Fibroblast of lung (primary cell): ENCODE data around the gene USP31. TPM values are rescaled to one million over a fixed set of nuclear protein-coding genes. Genes with fewer than 3 reads are reported as not detected.

ENCODE experiments used
- DNase-seq, 2 donors: peaks; one replicate each; pipeline versions ENCODE4 v3.0.0 to v3.0.0-alpha.2; 2010; ENCODE audit warnings: low read depth in 2 of 2
- H2AFZ ChIP-seq: 2 replicates; pipeline ENCODE4 v1.5.1; 2012; ENCODE audit warnings: low read length, control low read depth, inconsistent platforms
- H3K27ac ChIP-seq: 2 replicates; pipeline ENCODE4 v1.5.1; 2011; ENCODE audit warnings: low read length, control low read depth; ENCODE audit not compliant: insufficient read depth
- H3K27me3 ChIP-seq: 2 replicates; pipeline ENCODE4 v1.5.1; 2011; ENCODE audit warnings: mild to moderate bottlenecking, low read length; ENCODE audit not compliant: control insufficient read depth, insufficient read depth
- H3K36me3 ChIP-seq: 2 replicates; pipeline ENCODE4 v1.5.1; 2011; ENCODE audit warnings: low read length; ENCODE audit not compliant: control insufficient read depth, insufficient read depth
- H3K4me1 ChIP-seq: 2 replicates; pipeline ENCODE4 v1.5.1; 2011; ENCODE audit warnings: low read length; ENCODE audit not compliant: control insufficient read depth, insufficient read depth; ENCODE audit errors: extremely low read depth
- H3K4me2 ChIP-seq: 2 replicates; pipeline ENCODE4 v1.5.1; 2011; ENCODE audit warnings: low read length, control low read depth; ENCODE audit not compliant: insufficient read depth; ENCODE audit errors: extremely low read depth
- H3K4me3 ChIP-seq, 4 experiments: fragments of 200-600 bp in 1 of 4; sonication (generic) in 1 of 4; replicated peaks in 1 of 4; 2 replicates each; pipeline ENCODE4 v1.5.1; 2011 to 2016; ENCODE audit warnings: low read length in 4 of 4, low read depth in 3 of 4, mild to moderate bottlenecking in 3 of 4, control low read depth in 2 of 4, inconsistent platforms in 1 of 4, mixed read lengths in 1 of 4; ENCODE audit not compliant: insufficient read depth in 1 of 4; ENCODE audit errors: control extremely low read depth in 1 of 4
- H3K79me2 ChIP-seq: 2 replicates; pipeline ENCODE4 v1.5.1; 2012; ENCODE audit warnings: mild to moderate bottlenecking, low read length, inconsistent platforms; ENCODE audit not compliant: control insufficient read depth, insufficient read depth
- H3K9ac ChIP-seq: 2 replicates; pipeline ENCODE4 v1.5.1; 2011; ENCODE audit warnings: mild to moderate bottlenecking, low read length, control low read depth; ENCODE audit not compliant: insufficient read depth
- H3K9me3 ChIP-seq: 2 replicates; pipeline ENCODE4 v1.5.1; 2012; ENCODE audit warnings: low read depth, low read length; ENCODE audit not compliant: control insufficient read depth, insufficient read depth
- H4K20me1 ChIP-seq: 2 replicates; pipeline ENCODE4 v1.5.1; 2011; ENCODE audit warnings: low read length; ENCODE audit not compliant: control insufficient read depth, insufficient read depth; ENCODE audit errors: extremely low read depth
- CTCF ChIP-seq, 2 donors: IDR thresholded peaks in 1 of 2; conservative IDR thresholded peaks in 1 of 2; 1 replicate in 1 of 2; 2 replicates in 1 of 2; pipeline ENCODE4 v1.5.1; 2011 to 2012; ENCODE audit warnings: low read length in 2 of 2, control low read depth in 1 of 2, inconsistent platforms in 1 of 2, low read depth in 1 of 2, mild to moderate bottlenecking in 1 of 2
- EZH2 ChIP-seq: IDR thresholded peaks from 2 replicates; pipeline ENCODE4 v1.5.1; 2012; ENCODE audit warnings: low read length, control low read depth, mild to moderate bottlenecking; ENCODE audit errors: missing control alignments
- polyA plus RNA-seq, 2 donors: library from polyadenylated mRNA; depleted of rRNA in 1 of 2; stranded (reverse) in 1 of 2; unstranded in 1 of 2; fragments of >200 nt; gene quantifications; 2 replicates each; pipeline ENCODE4 v1.2.1, GENCODE V29; 2011 to 2012; ENCODE audit warnings: missing spikeins in 1 of 2
- total RNA-seq: library from RNA; depleted of rRNA; stranded (reverse); fragments of >200 nt; gene quantifications from 2 replicates; pipeline ENCODE4 v1.2.1, GENCODE V29; 2014

The USP31 gene
- total and polyA plus RNA-seq, 2 donors (not counting 1 experiment from before 2014, with no cell fraction given) = 4.8 to 5.8 TPM

GRCh38 chr16:23031508-23032098 is 117.6 kb downstream of the USP31 start:
- no peaks in the 10 kb centered on the region for H3K9me3 ChIP-seq
- no peak overlapping the region for H3K27ac ChIP-seq
- H3K4me2 ChIP-seq = no peak overlapping the region
- H4K20me1 ChIP-seq = no peaks in the 10 kb centered on the region
- no peak overlapping the region for H3K4me3 ChIP-seq
- no peaks in the 10 kb centered on the region for H3K27me3 ChIP-seq
- no peak overlapping the region for H2AFZ ChIP-seq
- DNase-seq = no peak
- no peaks in the 10 kb centered on the region for H3K79me2 ChIP-seq
- H3K4me1 ChIP-seq = no peaks in the 10 kb centered on the region
- TF ChIP-seq EZH2 (no peak), CTCF (conservative IDR thresholded peaks at IDR 0.05 in 1 of 2, IDR thresholded peaks at IDR 0.05 in 1 of 2; ENCODE audit: low read depth in 1 of 2, low read length in 2 of 2) (no peak)
- no peaks in the 10 kb centered on the region for H3K36me3 ChIP-seq
- no peak overlapping the region for H3K9ac ChIP-seq

GRCh38 chr16:23029733-23030420 is 119.4 kb downstream of the USP31 start:
- Histone ChIP-seq H3K27ac (no peak overlapping the region), H3K4me2 (no peak overlapping the region), H3K4me1 (no peaks in the 10 kb centered on the region), H3K79me2 (no peaks in the 10 kb centered on the region), H3K27me3 (no peaks in the 10 kb centered on the region), H3K36me3 (no peaks in the 10 kb centered on the region), H4K20me1 (no peaks in the 10 kb centered on the region), H3K4me3 (no peak overlapping the region), H3K9me3 (no peaks in the 10 kb centered on the region), H2AFZ (no peak overlapping the region), H3K9ac (no peak overlapping the region)
- DNase-seq = no peak
- TF ChIP-seq EZH2 = no peak
- TF ChIP-seq CTCF (conservative IDR thresholded peaks at IDR 0.05 in 1 of 2, IDR thresholded peaks at IDR 0.05 in 1 of 2; ENCODE audit: low read depth in 1 of 2, low read length in 2 of 2) = no peak

GRCh38 chr16:23027386-23027785 is 121.9 kb downstream of the USP31 start:
- no peaks in the 10 kb centered on the region for H3K79me2 ChIP-seq
- no peak overlapping the region for H3K9ac ChIP-seq
- H4K20me1 ChIP-seq = no peaks in the 10 kb centered on the region
- H3K36me3 ChIP-seq = no peaks in the 10 kb centered on the region
- no peak for DNase-seq
- H3K4me2 ChIP-seq = no peak overlapping the region
- H3K27ac ChIP-seq = no peak overlapping the region
- H3K4me1 ChIP-seq = no peaks in the 10 kb centered on the region
- no peaks in the 10 kb centered on the region for H3K27me3 ChIP-seq
- TF ChIP-seq CTCF (conservative IDR thresholded peaks at IDR 0.05 in 1 of 2, IDR thresholded peaks at IDR 0.05 in 1 of 2; ENCODE audit: low read depth in 1 of 2, low read length in 2 of 2) = no peak
- TF ChIP-seq EZH2 = no peak
- H3K9me3 ChIP-seq = no peaks in the 10 kb centered on the region
- no peak overlapping the region for H2AFZ ChIP-seq
- no peak overlapping the region for H3K4me3 ChIP-seq
